K562 (cell line): ENCODE measurements around the gene ACO2. TPM values are rescaled to one million over a fixed set of nuclear protein-coding genes. Genes with fewer than 3 reads are reported as not detected.

Source experiments
- CCNT2 ChIP-seq: IDR thresholded peaks from 2 replicates; pipeline ENCODE4 v1.6.1; 2011; ENCODE audit warnings: borderline replicate concordance, low read depth, mild to moderate bottlenecking, moderate library complexity, mixed read lengths, low read length; ENCODE audit not compliant: insufficient read length; ENCODE audit errors: extremely low read depth
- ELF1 ChIP-seq: fragments of 200-800 bp; sonication (Bioruptor generic); IDR thresholded peaks from 2 replicates; pipeline ENCODE4 v1.6.1; 2016; ENCODE audit warnings: missing genetic modification characterization, missing compliant biosample characterization
- ETS1 ChIP-seq: conservative IDR thresholded peaks from 2 replicates; pipeline ENCODE4 v1.6.1; 2011; ENCODE audit warnings: low read depth, mild to moderate bottlenecking, low read length; ENCODE audit not compliant: control insufficient read depth
- GABPB1 ChIP-seq: sonication (generic); formaldehyde crosslinking; IDR thresholded peaks from 2 replicates; pipeline ENCODE4 v1.8.0; 2022; ENCODE audit warnings: mild to moderate bottlenecking, missing genetic modification reagents
- SAP30 ChIP-seq: fragments of 200-600 bp; sonication (generic); IDR thresholded peaks from 2 replicates; pipeline ENCODE4 v1.6.1; 2012; ENCODE audit warnings: borderline replicate concordance, low read depth, mild to moderate bottlenecking, moderate library complexity, low read length, control low read depth, inconsistent platforms; ENCODE audit not compliant: insufficient read depth, poor library complexity, severe bottlenecking
- SIN3A ChIP-seq, 2 experiments: fragments of 150-350 bp in 1 of 2; IDR thresholded peaks; 2 replicates each; pipeline ENCODE4 v1.6.1; 2011 to 2016; ENCODE audit warnings: borderline replicate concordance in 2 of 2, low read depth in 2 of 2, low read length in 2 of 2, mild to moderate bottlenecking in 2 of 2, moderate library complexity in 2 of 2; ENCODE audit not compliant: control insufficient read depth in 1 of 2
- SMAD1 ChIP-seq: fragments of 150-350 bp; IDR thresholded peaks from 2 replicates; pipeline ENCODE4 v1.6.1; 2014; ENCODE audit warnings: low read length, low read depth; ENCODE audit not compliant: partially characterized antibody
- ZBTB11 ChIP-seq, 3 experiments: fragments of 200-800 bp in 1 of 3; fragments of 250-450 bp in 1 of 3; fragments of 450-650 bp in 1 of 3; sonication (Bioruptor Pico) in 1 of 3; sonication (Bioruptor generic) in 1 of 3; formaldehyde crosslinking in 1 of 3; IDR thresholded peaks; 2 replicates each; pipeline versions ENCODE4 v1.6.1 to v1.8.0; 2016 to 2022; ENCODE audit warnings: mild to moderate bottlenecking in 2 of 3, missing genetic modification characterization in 2 of 3, missing compliant biosample characterization in 1 of 3, moderate library complexity in 1 of 3
- ZNF224 ChIP-seq: sonication (generic); formaldehyde crosslinking; IDR thresholded peaks from 2 replicates; pipeline ENCODE4 v1.8.0; 2022; ENCODE audit warnings: mild to moderate bottlenecking, missing genetic modification reagents
- ZNF232 ChIP-seq: sonication (generic); formaldehyde crosslinking; IDR thresholded peaks from 2 replicates; pipeline ENCODE4 v1.8.0; 2022; ENCODE audit warnings: mild to moderate bottlenecking, missing genetic modification reagents
- ZNF395 ChIP-seq: fragments of 200-800 bp; sonication (Bioruptor generic); IDR thresholded peaks from 2 replicates; pipeline ENCODE4 v1.6.1; 2017; ENCODE audit warnings: missing genetic modification characterization, missing compliant biosample characterization
- ZNF609 ChIP-seq: sonication (generic); formaldehyde crosslinking; IDR thresholded peaks from 2 replicates; pipeline ENCODE4 v1.8.1; 2023; ENCODE audit warnings: missing genetic modification reagents, mild to moderate bottlenecking, borderline replicate concordance
- polyA plus RNA-seq, 8 experiments: library from polyadenylated mRNA; depleted of rRNA in 4 of 8; stranded (reverse) in 5 of 8; unstranded in 3 of 8; fragments of >200 nt; fragmentation: Nextera tagmentation in 2 of 8; fragmentation: Illumina TruSeq in 1 of 8; extraction: Ambion mirVana in 2 of 8; extraction: Trizol in 1 of 8; gene quantifications; 2 replicates each; pipeline versions ENCODE4 v1.2.1 to v1.2.3, GENCODE V29; 2011 to 2014; ENCODE audit warnings: inconsistent platforms in 1 of 8, missing spikeins in 1 of 8
- total RNA-seq, 7 experiments: library from RNA; depleted of rRNA in 6 of 7; stranded (reverse); fragments of >200 nt in 6 of 7; fragmentation: Illumina TruSeq in 2 of 7; extraction: Trizol in 2 of 7; gene quantifications; 2 replicates each; pipeline versions ENCODE4 v1.2.1 to v1.2.3, GENCODE V29; 2011 to 2021; ENCODE audit warnings: low replicate concordance in 1 of 7

Gene ACO2
- total and polyA plus RNA-seq, 9 of the 15 experiments (the other 6 are each of a cell fraction or from before 2014, with no cell fraction given), result 16.2 to 119 (median 43.2) TPM

- TF ChIP-seq ZNF609 (CRISPR knock-in tag), result peak; percentile 87; the same call in 1 of the 2 replicates
- peak; percentile 69; the same call in 1 of the 2 replicates for TF ChIP-seq ZNF232 (CRISPR knock-in tag)
- peak; percentile 10 for TF ChIP-seq SAP30
- peak; percentile 73; the same call in 1 of the 2 replicates for TF ChIP-seq GABPB1 (CRISPR knock-in tag)
- peak; percentile 66; the same call in 1 of the 2 replicates for TF ChIP-seq ETS1
- TF ChIP-seq ZNF224, result peak; percentile 28; the same call in 1 of the 2 replicates
- TF ChIP-seq ZBTB11 (CRISPR knock-in tag; IDR thresholded peaks at IDR 0.05), result peak in 2 of 3 experiments; percentile 52 to 74; a peak in 3 of 6 replicates
- peak; percentile 71 for TF ChIP-seq SMAD1
- TF ChIP-seq SIN3A (IDR thresholded peaks at IDR 0.05; ENCODE audit: borderline replicate concordance in 2 of 2, control insufficient read depth in 1 of 2, low read depth in 2 of 2, low read length in 2 of 2), result peak; percentile 86 to 88; a peak in 3 of 4 replicates
- peak; percentile 58; the same call in 1 of the 2 replicates for TF ChIP-seq ZNF395
- peak; percentile 93 for TF ChIP-seq CCNT2
- TF ChIP-seq ELF1 (tag), result peak; percentile 30; the same call in 1 of the 2 replicates
Measured at GRCh38 chr22:41446639-41447434, 22.1 kb upstream of the ACO2 start, which contains the start of gene TOB2 (continued).
